Activated naive CD4-positive, alpha-beta T cell treated with anti-CD3 and anti-CD28 coated beads for 36 hours (primary cell): Measurements from ENCODE around the gene MPP2. TPM values are rescaled to one million over a fixed set of nuclear protein-coding genes. Genes with fewer than 3 reads are reported as not detected.

ENCODE experiments used
- CTCF ChIA-PET: fragments of 350-600 bp; sonication (Branson Sonifier 250); formaldehyde crosslinking; loops from one replicate; lab custom pipeline; 2021; ENCODE audit warnings: antibody characterized with exemption; lab: Charles Lee
- DNase-seq: peaks from one replicate; pipeline ENCODE4 v3.0.0-alpha.2; 2020
- H3K27ac Mint-ChIP-seq: one replicate; pipeline ENCODE4 v1.8.0; 2021; ENCODE audit warnings: mild to moderate bottlenecking, mixed read lengths
- H3K27me3 Mint-ChIP-seq: one replicate; pipeline ENCODE4 v1.8.0; 2021; ENCODE audit warnings: low read depth, mixed read lengths
- H3K36me3 Mint-ChIP-seq: one replicate; pipeline ENCODE4 v1.8.0; 2021; ENCODE audit warnings: low read depth, mixed read lengths
- H3K4me1 Mint-ChIP-seq: one replicate; pipeline ENCODE4 v1.8.0; 2021; ENCODE audit warnings: low read depth, mixed read lengths
- H3K4me3 Mint-ChIP-seq: one replicate; pipeline ENCODE4 v1.8.0; 2021; ENCODE audit warnings: mild to moderate bottlenecking, moderate library complexity, mixed read lengths
- H3K9me3 Mint-ChIP-seq: one replicate; pipeline ENCODE4 v1.8.0; 2021; ENCODE audit warnings: mixed read lengths
- intact Hi-C: fragments of 100-400 bp; cut with micrococcal nuclease; formaldehyde crosslinking; loops from one replicate; pipeline ENCODE4 v1.15.1; 2023
- total RNA-seq, 2 experiments: library from RNA; stranded (reverse); gene quantifications; one replicate each; pipeline ENCODE4 v1.2.3, GENCODE V29; 2021

MPP2 gene
- total RNA-seq, 2 experiments from 2014 or later = 2.3 to 2.5 TPM

DNA sequence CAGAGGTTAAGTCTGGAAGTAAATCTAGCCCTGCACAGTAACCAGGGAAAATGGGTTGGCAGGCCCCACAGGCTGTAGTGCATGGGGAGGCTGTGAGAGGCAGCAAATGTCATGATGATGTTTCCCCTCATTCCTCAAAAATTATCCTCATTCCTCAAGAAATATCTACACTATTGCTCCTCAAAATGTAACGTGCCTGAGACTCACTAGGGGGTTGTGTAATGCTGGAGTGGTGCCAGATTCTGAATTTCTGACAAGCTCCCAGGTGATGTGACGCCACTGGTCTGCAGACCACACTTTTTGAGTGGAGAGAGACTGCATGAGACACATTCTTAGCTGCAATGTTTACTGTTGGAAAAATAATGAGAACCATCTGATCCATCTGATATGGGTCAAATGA lies 73.2 kb downstream of the MPP2 start:
- CTCF ChIA-PET = no interaction called here
- intact Hi-C loops = loop anchor here (5.0 kb wide), 1 partner anchor 47 kb away; no protein-coding TSS in a partner anchor
- no peak overlapping the region for H3K27ac Mint-ChIP-seq
- no peaks in the 10 kb centered on the region for H3K9me3 Mint-ChIP-seq
- DNase-seq = no peak
- no peaks in the 10 kb centered on the region for H3K36me3 Mint-ChIP-seq
- H3K4me1 Mint-ChIP-seq = peaks cover 15% of the 10 kb centered on the region
- peaks cover 28% of the 10 kb centered on the region for H3K27me3 Mint-ChIP-seq
- peak overlapping the region; percentile 22 for H3K4me3 Mint-ChIP-seq

DNA sequence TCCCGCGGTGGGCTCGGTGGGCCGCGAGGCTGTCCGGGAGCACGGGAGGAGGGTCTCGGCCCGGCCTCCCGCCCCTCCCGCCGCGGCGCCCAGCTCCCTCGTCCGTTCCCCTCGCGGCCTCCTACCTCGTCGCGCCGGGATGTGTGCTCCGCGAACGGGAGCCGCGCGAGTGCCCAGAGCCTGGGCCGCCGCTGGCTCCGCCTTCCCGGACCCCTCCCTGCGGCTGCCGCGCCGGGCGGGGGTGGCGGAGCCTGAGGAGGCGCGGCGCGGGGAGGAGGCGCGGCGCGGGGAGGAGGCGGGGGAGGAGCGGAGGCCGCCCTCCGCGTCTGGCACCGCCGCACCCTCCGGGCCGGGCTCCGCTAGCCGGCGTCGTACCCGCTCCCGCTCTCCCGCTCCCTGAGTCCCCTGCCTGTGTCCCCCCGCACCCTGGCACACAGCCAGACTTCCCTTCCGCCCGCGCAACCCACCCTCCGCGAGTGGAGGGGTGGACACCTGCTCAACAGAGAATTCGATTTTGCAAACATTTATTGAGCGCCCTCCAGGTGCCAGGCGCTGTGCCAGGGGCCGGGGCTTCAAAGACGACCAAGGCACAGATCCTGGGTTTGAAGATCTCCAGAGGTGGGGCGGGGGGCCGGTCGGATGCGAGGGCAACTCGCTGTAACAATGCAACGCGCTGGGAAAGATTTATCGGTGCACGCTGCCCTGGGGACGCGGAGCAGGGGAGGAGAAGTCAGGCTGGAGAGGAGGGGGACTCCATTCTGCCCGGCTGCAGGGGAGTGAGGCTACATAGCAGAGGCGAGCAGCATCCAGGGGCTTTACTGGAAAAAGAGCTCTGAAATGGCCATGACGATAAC lies 74.1 kb downstream of the MPP2 start, which contains the start of gene MPP3:
TSS of gene MPP3 (minus strand) at position 171 of the 854 bp plus-strand sequence. CDS start 1,240 bp downstream, outside the sequence.
- peak; percentile 34 for DNase-seq
- H3K9me3 Mint-ChIP-seq = no peaks in the 10 kb centered on the region
- CTCF ChIA-PET = no interaction called here
- H3K27me3 Mint-ChIP-seq = peaks cover 28% of the 10 kb centered on the region
- no peaks in the 10 kb centered on the region for H3K36me3 Mint-ChIP-seq
- H3K4me3 Mint-ChIP-seq = peak within 1 kb of the TSS; percentile 72
- intact Hi-C loops = loop anchor here (5.0 kb wide), 1 partner anchor 46 kb away; no protein-coding TSS in a partner anchor
- peaks cover 15% of the 10 kb centered on the region for H3K4me1 Mint-ChIP-seq
- no peak within 1 kb of the TSS for H3K27ac Mint-ChIP-seq

DNA sequence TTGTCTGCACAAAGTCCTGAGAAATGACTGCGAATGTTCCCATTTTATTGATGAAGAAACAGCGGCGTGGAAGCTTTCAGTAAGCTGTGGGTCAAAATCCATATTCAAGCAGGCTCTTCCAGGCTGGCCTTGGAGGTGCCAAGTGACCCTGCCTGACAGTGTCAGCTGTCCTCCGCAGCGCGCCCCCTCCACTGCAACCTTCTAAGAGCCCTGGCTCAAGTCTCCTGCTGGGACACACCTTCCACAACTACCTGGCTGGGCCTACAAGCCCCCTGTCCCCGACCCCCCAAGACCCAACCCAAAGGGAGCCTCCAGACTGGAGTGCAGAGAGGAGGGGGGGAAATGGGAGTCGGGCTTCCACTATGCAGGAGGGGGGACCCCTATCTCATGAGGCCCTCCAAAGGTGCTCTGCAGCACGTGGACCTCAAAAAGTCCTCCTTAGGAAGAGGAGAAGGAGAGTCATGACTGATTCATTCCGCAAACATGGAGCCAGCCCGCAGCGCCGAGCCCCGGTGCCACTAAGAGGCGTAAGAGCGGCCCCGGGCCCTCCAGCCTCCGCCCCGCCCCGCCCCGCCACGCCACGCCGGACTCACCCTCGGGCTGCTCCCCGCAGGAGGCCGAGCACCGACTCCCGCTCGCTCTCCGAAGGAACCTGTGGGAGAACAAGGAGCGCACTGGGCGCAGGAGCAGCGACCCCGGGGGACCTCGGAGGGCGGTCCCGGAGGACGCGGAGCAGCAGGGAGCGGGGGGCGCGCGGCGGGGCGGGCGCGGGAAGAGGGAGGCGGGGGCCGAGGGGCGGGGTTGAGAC lies 75.0 kb downstream of the MPP2 start:
- H3K4me1 Mint-ChIP-seq = peaks cover 15% of the 10 kb centered on the region
- CTCF ChIA-PET = no interaction called here
- no peak overlapping the region for H3K27ac Mint-ChIP-seq
- no peaks in the 10 kb centered on the region for H3K9me3 Mint-ChIP-seq
- peak overlapping the region; percentile 72 for H3K4me3 Mint-ChIP-seq
- intact Hi-C loops = loop anchor here (5.0 kb wide), 1 partner anchor 45 kb away; no protein-coding TSS in a partner anchor
- H3K36me3 Mint-ChIP-seq = no peaks in the 10 kb centered on the region
- H3K27me3 Mint-ChIP-seq = peaks cover 28% of the 10 kb centered on the region
- DNase-seq = peak; percentile 25

DNA sequence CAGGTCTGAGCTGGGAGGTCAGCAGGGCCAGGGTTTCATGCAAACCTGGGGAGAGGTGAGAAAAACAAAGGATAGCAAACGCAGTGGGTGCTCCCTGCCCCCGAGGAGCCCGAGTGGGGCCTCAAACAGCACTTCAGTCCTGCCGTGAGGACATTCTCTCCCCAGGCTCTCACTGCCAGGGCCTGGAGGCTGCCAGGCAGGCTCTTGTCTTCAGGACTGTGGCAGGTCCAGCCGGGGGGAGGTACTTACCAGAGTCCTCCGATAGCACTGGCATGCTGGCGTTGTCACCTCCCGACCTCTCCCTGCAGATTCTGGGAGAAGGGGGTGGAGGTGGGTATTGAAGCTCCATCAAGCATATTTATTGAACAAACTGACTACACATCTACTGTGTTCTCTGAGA lies 75.7 kb downstream of the MPP2 start:
- no peak for DNase-seq
- Mint-ChIP-seq H3K4me1 (peaks cover 15% of the 10 kb centered on the region), H3K27ac (no peak overlapping the region), H3K4me3 (peak overlapping the region; percentile 72), H3K36me3 (no peaks in the 10 kb centered on the region), H3K27me3 (peaks cover 28% of the 10 kb centered on the region), H3K9me3 (no peaks in the 10 kb centered on the region)
- intact Hi-C loops = loop anchor here (5.0 kb wide), 1 partner anchor 44 kb away; no protein-coding TSS in a partner anchor
- CTCF ChIA-PET = interaction anchor here (2.5 kb wide), 1 partner anchor 15 kb away, joined by 6 read pairs; the partner anchor contains the start of gene CD300LG

DNA sequence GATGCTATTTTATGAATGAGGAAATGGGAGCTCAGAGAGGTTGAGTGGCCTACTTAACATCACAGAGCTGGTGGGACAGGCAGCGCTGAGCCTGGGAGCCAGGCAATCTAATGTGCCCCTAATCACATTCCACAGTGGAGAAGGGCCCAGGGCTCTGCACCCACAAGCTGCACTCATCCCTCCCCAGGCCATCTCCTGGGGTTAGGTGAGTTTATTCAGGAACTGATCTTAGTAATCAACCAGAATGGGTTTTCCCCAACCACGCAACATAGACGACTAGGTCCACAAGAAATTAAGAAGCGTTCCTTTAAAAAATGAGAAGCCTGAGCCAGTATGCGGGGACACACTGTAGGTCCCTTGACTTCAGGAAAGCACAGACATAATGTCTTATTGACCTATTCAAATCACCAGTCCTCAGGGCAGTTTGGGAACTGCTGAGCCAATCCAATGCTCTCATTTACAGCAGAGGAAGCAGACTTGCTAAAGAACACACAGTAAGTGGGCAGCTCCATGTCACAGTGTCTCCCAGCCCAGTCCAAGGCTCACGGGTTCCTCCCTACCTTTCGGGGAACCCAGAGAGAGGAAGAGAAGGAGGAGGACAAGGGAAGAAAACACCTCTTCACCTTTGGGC lies 76.7 kb downstream of the MPP2 start:
- CTCF ChIA-PET = interaction anchor here (2.5 kb wide), 1 partner anchor 16 kb away, joined by 6 read pairs; the partner anchor contains the start of gene CD300LG
- H3K4me3 Mint-ChIP-seq = no peak overlapping the region
- H3K27ac Mint-ChIP-seq = no peak overlapping the region
- peaks cover 15% of the 10 kb centered on the region for H3K4me1 Mint-ChIP-seq
- intact Hi-C loops = loop anchor here (5.0 kb wide), 1 partner anchor 43 kb away; no protein-coding TSS in a partner anchor
- H3K36me3 Mint-ChIP-seq = no peaks in the 10 kb centered on the region
- peaks cover 28% of the 10 kb centered on the region for H3K27me3 Mint-ChIP-seq
- DNase-seq = peak; percentile 22
- no peaks in the 10 kb centered on the region for H3K9me3 Mint-ChIP-seq

DNA sequence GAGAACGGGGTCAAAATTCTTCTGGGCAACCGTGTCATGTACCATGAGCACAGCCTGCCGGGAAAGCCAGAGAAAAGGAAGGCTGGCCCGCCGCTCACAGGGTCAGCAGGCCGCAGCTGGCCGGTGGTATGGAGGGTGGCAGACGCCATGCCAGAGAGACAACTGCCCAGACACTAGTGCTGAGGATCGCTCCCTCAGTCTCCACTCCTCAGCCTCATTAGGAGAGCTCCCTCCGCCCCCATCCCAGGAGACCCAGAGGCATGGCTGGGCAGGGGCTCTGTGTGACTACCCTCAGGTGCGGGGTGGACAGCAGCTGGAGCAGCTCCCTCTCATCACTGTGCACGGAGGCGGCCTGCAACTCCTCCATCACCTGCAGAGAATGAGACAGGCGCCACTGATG lies 77.6 kb downstream of the MPP2 start:
- CTCF ChIA-PET = interaction anchor here (1.8 to 2.5 kb wide), 2 partner anchors 17 to 63 kb away, joined by 6 read pairs; partner anchors contain the start of gene CD300LG
- intact Hi-C loops = loop anchor here (5.0 kb wide), 1 partner anchor 42 kb away; no protein-coding TSS in a partner anchor
- Mint-ChIP-seq H3K27me3 (peaks cover 28% of the 10 kb centered on the region), H3K4me3 (no peak overlapping the region), H3K27ac (no peak overlapping the region), H3K9me3 (no peaks in the 10 kb centered on the region), H3K4me1 (peaks cover 15% of the 10 kb centered on the region), H3K36me3 (no peaks in the 10 kb centered on the region)
- DNase-seq = no peak

DNA sequence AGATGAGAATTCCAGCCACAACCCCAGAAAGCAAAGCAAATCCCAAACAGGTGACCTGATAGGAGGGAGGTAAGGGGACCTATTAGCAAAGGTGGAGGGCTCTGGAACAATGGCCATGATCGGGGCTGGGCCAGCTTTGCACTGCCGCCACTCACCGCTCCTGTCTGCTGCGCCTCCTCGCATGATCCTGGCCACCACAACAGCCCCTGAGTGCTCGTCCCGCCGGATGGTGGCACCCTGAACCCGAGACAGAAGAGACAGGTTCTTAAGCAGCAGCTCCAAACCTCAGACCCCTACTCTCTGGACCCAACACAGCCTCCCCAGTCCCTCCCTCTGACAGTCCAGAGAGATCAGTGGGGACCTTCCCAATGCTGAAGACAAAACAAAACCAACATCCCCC lies 79.7 kb downstream of the MPP2 start:
- H3K4me3 Mint-ChIP-seq = no peak overlapping the region
- H3K27ac Mint-ChIP-seq = no peak overlapping the region
- no peaks in the 10 kb centered on the region for H3K36me3 Mint-ChIP-seq
- H3K9me3 Mint-ChIP-seq = no peaks in the 10 kb centered on the region
- CTCF ChIA-PET = no interaction called here
- intact Hi-C loops = no loop called here
- DNase-seq = no peak
- peaks cover 8% of the 10 kb centered on the region for H3K4me1 Mint-ChIP-seq
- H3K27me3 Mint-ChIP-seq = peaks cover 14% of the 10 kb centered on the region

DNA sequence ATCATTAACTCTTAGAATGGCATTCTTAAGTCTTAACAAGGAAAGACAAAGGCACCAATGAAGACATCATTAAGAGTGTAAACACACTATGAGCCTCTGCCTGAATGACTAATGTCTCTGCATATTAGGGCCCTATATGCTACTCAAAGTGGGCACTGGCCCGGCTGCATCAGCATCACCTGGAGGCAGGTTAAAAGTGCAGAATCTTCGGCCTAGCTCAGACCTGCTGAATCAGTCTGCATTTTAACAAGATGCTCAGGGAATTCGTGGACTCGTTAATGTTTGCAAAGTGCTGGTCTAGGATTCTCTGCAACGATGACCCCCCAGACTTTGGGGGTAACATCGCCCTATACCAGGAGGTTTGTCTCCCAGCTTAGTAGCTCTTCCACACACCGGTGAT lies 81.1 kb downstream of the MPP2 start:
- DNase-seq = no peak
- CTCF ChIA-PET = interaction anchor here (1.3 kb wide), 1 partner anchor 20 kb away, joined by 3 read pairs; no protein-coding TSS in a partner anchor
- Mint-ChIP-seq H3K4me1 (peaks cover 5% of the 10 kb centered on the region), H3K9me3 (no peaks in the 10 kb centered on the region), H3K36me3 (no peaks in the 10 kb centered on the region), H3K4me3 (no peak overlapping the region), H3K27me3 (peaks cover 4% of the 10 kb centered on the region), H3K27ac (no peak overlapping the region)
- intact Hi-C loops = no loop called here

DNA sequence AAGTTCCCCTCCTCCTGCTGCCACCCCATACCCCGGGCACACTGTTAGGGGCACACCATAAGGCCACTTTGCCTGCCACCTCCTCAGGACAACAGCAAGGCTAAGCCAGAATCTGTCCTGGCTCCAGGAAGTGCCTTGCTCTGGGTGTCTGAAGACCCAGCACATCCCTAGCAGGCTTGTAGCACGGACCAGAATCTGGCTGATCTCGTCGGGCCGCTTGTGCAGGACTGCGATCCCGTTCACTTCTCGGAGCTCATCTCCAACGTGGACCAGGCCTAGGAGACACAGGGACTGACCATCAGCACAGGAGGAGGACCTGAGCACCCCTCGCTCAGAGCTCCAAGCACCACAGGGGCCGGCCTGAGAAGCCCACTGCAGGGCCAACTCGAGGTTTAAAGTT lies 81.8 kb downstream of the MPP2 start:
- H3K27me3 Mint-ChIP-seq = no peaks in the 10 kb centered on the region
- no peak for DNase-seq
- H3K36me3 Mint-ChIP-seq = no peaks in the 10 kb centered on the region
- H3K27ac Mint-ChIP-seq = no peak overlapping the region
- peaks cover 1% of the 10 kb centered on the region for H3K4me1 Mint-ChIP-seq
- CTCF ChIA-PET = interaction anchor here (1.3 kb wide), 1 partner anchor 21 kb away, joined by 3 read pairs; no protein-coding TSS in a partner anchor
- H3K9me3 Mint-ChIP-seq = no peaks in the 10 kb centered on the region
- H3K4me3 Mint-ChIP-seq = no peak overlapping the region
- intact Hi-C loops = no loop called here
